Neural progenitor cell (in vitro differentiated cells): ENCODE measurements around the gene RARS1. TPM values are rescaled to one million over a fixed set of nuclear protein-coding genes. Genes with fewer than 3 reads are reported as not detected.
A peak's percentile ranks its signal among the peaks of the same experiment; 100 is the strongest.

Experiments used
- DNase-seq: peaks from one replicate; pipeline ENCODE4 v3.0.0-alpha.2; 2016; ENCODE audit warnings: low spot score
- H2AFZ ChIP-seq: fragments of 200-600 bp; sonication (generic); replicated peaks from 2 replicates; pipeline ENCODE4 v1.6.1; 2016; ENCODE audit warnings: antibody characterized with exemption
- H3F3A ChIP-seq: fragments of 200-600 bp; sonication (generic); 2 replicates; pipeline ENCODE4 v1.6.1; 2016; ENCODE audit warnings: antibody characterized with exemption, low read depth
- H3K27ac ChIP-seq: fragments of 200-600 bp; sonication (generic); 2 replicates; pipeline ENCODE4 v1.5.1; 2016; ENCODE audit warnings: mild to moderate bottlenecking
- H3K27me3 ChIP-seq: fragments of 200-600 bp; sonication (generic); 2 replicates; pipeline ENCODE4 v1.6.1; 2016; ENCODE audit warnings: mild to moderate bottlenecking, moderate library complexity
- H3K36me3 ChIP-seq: fragments of 200-600 bp; sonication (generic); 2 replicates; pipeline ENCODE4 v1.5.1; 2016
- H3K4me1 ChIP-seq: fragments of 200-600 bp; sonication (generic); 2 replicates; pipeline ENCODE4 v1.6.1; 2016; ENCODE audit warnings: mixed run types
- H3K4me2 ChIP-seq: fragments of 200-600 bp; sonication (generic); 2 replicates; pipeline ENCODE4 v1.6.1; 2016
- H3K4me3 ChIP-seq: fragments of 200-600 bp; sonication (generic); 2 replicates; pipeline ENCODE4 v1.5.1; 2016
- H3K79me2 ChIP-seq: fragments of 200-600 bp; sonication (generic); 2 replicates; pipeline ENCODE4 v1.6.1; 2016; ENCODE audit warnings: low read depth
- H3K9ac ChIP-seq: fragments of 200-600 bp; sonication (generic); 2 replicates; pipeline ENCODE4 v1.6.1; 2016
- H3K9me3 ChIP-seq: fragments of 200-600 bp; sonication (generic); 2 replicates; pipeline ENCODE4 v1.5.1; 2016; ENCODE audit warnings: low read depth
- H4K20me1 ChIP-seq: fragments of 200-600 bp; sonication (generic); 2 replicates; pipeline ENCODE4 v1.6.1; 2016; ENCODE audit warnings: low read depth
- H3K27ac Mint-ChIP-seq: 3 replicates; pipeline ENCODE4 v1.8.0; 2021; ENCODE audit warnings: mixed read lengths
- H3K27me3 Mint-ChIP-seq: 2 replicates; pipeline ENCODE4 v1.8.0; 2022; ENCODE audit warnings: low read depth, mild to moderate bottlenecking, inconsistent platforms, moderate library complexity, mixed read lengths; ENCODE audit not compliant: insufficient read depth
- H3K36me3 Mint-ChIP-seq: 3 replicates; pipeline ENCODE4 v1.8.0; 2021; ENCODE audit warnings: mixed read lengths
- H3K4me1 Mint-ChIP-seq: 3 replicates; pipeline ENCODE4 v1.8.0; 2021; ENCODE audit warnings: mixed read lengths
- H3K4me3 Mint-ChIP-seq: 3 replicates; pipeline ENCODE4 v1.8.0; 2021; ENCODE audit warnings: mild to moderate bottlenecking, moderate library complexity, mixed read lengths
- H3K9me3 Mint-ChIP-seq: 3 replicates; pipeline ENCODE4 v1.8.0; 2020; ENCODE audit warnings: mixed read lengths
- CTCF ChIP-seq: fragments of 200-600 bp; sonication (generic); IDR thresholded peaks from 2 replicates; pipeline ENCODE4 v1.5.1; 2017; ENCODE audit warnings: antibody characterized with exemption, mild to moderate bottlenecking
- EZH2 ChIP-seq: fragments of 200-600 bp; sonication (generic); IDR thresholded peaks from 2 replicates; pipeline ENCODE4 v1.6.1; 2017; ENCODE audit warnings: antibody characterized with exemption, mild to moderate bottlenecking, moderate library complexity
- EZH2phosphoT487 ChIP-seq: fragments of 200-600 bp; sonication (generic); IDR thresholded peaks from 2 replicates; pipeline ENCODE4 v1.6.1; 2017; ENCODE audit warnings: antibody characterized with exemption
- total RNA-seq: library from RNA; depleted of rRNA; stranded (reverse); fragments of >200 nt; gene quantifications from 2 replicates; pipeline ENCODE4 v1.2.3, GENCODE V29; 2015; ENCODE audit warnings: low replicate concordance

Gene RARS1
- total RNA-seq, 1 donor from 2014 or later, result 191 TPM

- no peak overlapping the region for H3K4me3 Mint-ChIP-seq
- Histone ChIP-seq H3K4me1 (peaks cover 10% of the 10 kb centered on the region), H3K27me3 (no peaks in the 10 kb centered on the region), H2AFZ (no peak overlapping the region), H3K9ac (no peak overlapping the region), H3F3A (no peaks in the 10 kb centered on the region), H3K9me3 (no peaks in the 10 kb centered on the region), H3K27ac (no peak overlapping the region), H4K20me1 (no peaks in the 10 kb centered on the region), H3K4me3 (no peak overlapping the region), H3K4me2 (no peak overlapping the region), H3K79me2 (no peaks in the 10 kb centered on the region), H3K36me3 (no peaks in the 10 kb centered on the region)
- peaks cover 3% of the 10 kb centered on the region for H3K27me3 Mint-ChIP-seq
- TF ChIP-seq EZH2, result no peak
- no peak for TF ChIP-seq EZH2phosphoT487
- TF ChIP-seq CTCF, result no peak
- H3K36me3 Mint-ChIP-seq, result peaks cover 6% of the 10 kb centered on the region
- peak overlapping the region; percentile 95 for H3K27ac Mint-ChIP-seq
- DNase-seq, result no peak
- peaks cover 36% of the 10 kb centered on the region for H3K4me1 Mint-ChIP-seq
- no peaks in the 10 kb centered on the region for H3K9me3 Mint-ChIP-seq
Measured at GRCh38 chr5:168449166-168449565, 37.1 kb upstream of the RARS1 start.

GRCh38 chr5:168451565-168451964, 34.7 kb upstream of the RARS1 start:
- H2AFZ ChIP-seq, result no peak overlapping the region
- Mint-ChIP-seq H3K4me3 (no peak overlapping the region), H3K27ac (no peak overlapping the region), H3K36me3 (peaks cover 7% of the 10 kb centered on the region), H3K4me1 (peaks cover 31% of the 10 kb centered on the region), H3K9me3 (no peaks in the 10 kb centered on the region), H3K27me3 (peaks cover 5% of the 10 kb centered on the region)
- no peaks in the 10 kb centered on the region for H3F3A ChIP-seq
- no peak overlapping the region for H3K4me3 ChIP-seq
- H3K36me3 ChIP-seq, result no peaks in the 10 kb centered on the region
- H3K9me3 ChIP-seq, result no peaks in the 10 kb centered on the region
- H3K4me2 ChIP-seq, result no peak overlapping the region
- no peaks in the 10 kb centered on the region for H3K79me2 ChIP-seq
- H3K9ac ChIP-seq, result no peak overlapping the region
- no peak for DNase-seq
- H3K27ac ChIP-seq, result no peak overlapping the region
- peaks cover 10% of the 10 kb centered on the region for H3K4me1 ChIP-seq
- H4K20me1 ChIP-seq, result no peaks in the 10 kb centered on the region
- no peaks in the 10 kb centered on the region for H3K27me3 ChIP-seq
- TF ChIP-seq EZH2 (no peak), CTCF (no peak), EZH2phosphoT487 (no peak)

GRCh38 chr5:168455201-168455600, 31.1 kb upstream of the RARS1 start:
- H3F3A ChIP-seq, result no peaks in the 10 kb centered on the region
- H3K36me3 Mint-ChIP-seq, result peaks cover 22% of the 10 kb centered on the region
- H2AFZ ChIP-seq, result no peak overlapping the region
- H3K9me3 ChIP-seq, result no peaks in the 10 kb centered on the region
- DNase-seq, result no peak
- no peak overlapping the region for H3K4me3 ChIP-seq
- H3K4me1 Mint-ChIP-seq, result peaks cover 7% of the 10 kb centered on the region
- no peak overlapping the region for H3K4me2 ChIP-seq
- no peaks in the 10 kb centered on the region for H3K79me2 ChIP-seq
- H3K27me3 Mint-ChIP-seq, result peaks cover 5% of the 10 kb centered on the region
- no peak overlapping the region for H3K27ac ChIP-seq
- H3K27me3 ChIP-seq, result no peaks in the 10 kb centered on the region
- no peak overlapping the region for H3K27ac Mint-ChIP-seq
- H4K20me1 ChIP-seq, result no peaks in the 10 kb centered on the region
- TF ChIP-seq EZH2 (no peak), CTCF (no peak), EZH2phosphoT487 (no peak)
- no peak overlapping the region for H3K9ac ChIP-seq
- H3K4me1 ChIP-seq, result no peaks in the 10 kb centered on the region
- H3K36me3 ChIP-seq, result no peaks in the 10 kb centered on the region
- no peaks in the 10 kb centered on the region for H3K9me3 Mint-ChIP-seq
- H3K4me3 Mint-ChIP-seq, result no peak overlapping the region
